Neural crest cell (in vitro differentiated cells): ENCODE data around the gene LRMDA. TPM values are rescaled to one million over a fixed set of nuclear protein-coding genes. Genes with fewer than 3 reads are reported as not detected.

ENCODE experiments used
- DNase-seq: peaks from one replicate; pipeline ENCODE4 v3.0.0; 2021; ENCODE audit warnings: low read depth, mixed read lengths, low spot score
- H3K27ac Mint-ChIP-seq: one replicate; pipeline ENCODE4 v1.8.0; 2021; ENCODE audit warnings: mild to moderate bottlenecking, mixed read lengths; ENCODE audit not compliant: unreplicated experiment
- H3K27me3 Mint-ChIP-seq: 2 replicates; pipeline ENCODE4 v1.8.0; 2021; ENCODE audit warnings: low read depth, mild to moderate bottlenecking, mixed read lengths
- H3K36me3 Mint-ChIP-seq: 2 replicates; pipeline ENCODE4 v1.8.0; 2021; ENCODE audit warnings: low read depth, mild to moderate bottlenecking, mixed read lengths
- H3K4me1 Mint-ChIP-seq: 2 replicates; pipeline ENCODE4 v1.8.0; 2021; ENCODE audit warnings: mixed read lengths
- H3K4me3 Mint-ChIP-seq: one replicate; pipeline ENCODE4 v1.8.0; 2021; ENCODE audit warnings: mild to moderate bottlenecking, mixed read lengths
- H3K9me3 Mint-ChIP-seq: 2 replicates; pipeline ENCODE4 v1.8.0; 2021; ENCODE audit warnings: mixed read lengths
- total RNA-seq: library from RNA; stranded (reverse); gene quantifications from 2 replicates; pipeline ENCODE4 v1.2.1, GENCODE V29; 2021
- TF ChIP-seq, protein P1 (sequence below): fragments of 200-600 bp; sonication (generic); conservative IDR thresholded peaks from 2 replicates; pipeline ENCODE4 v1.5.0; 2021; ENCODE audit warnings: antibody characterized with exemption, mild to moderate bottlenecking

LRMDA gene
- total RNA-seq, 1 donor from 2014 or later, result 3.1 TPM

DNA sequence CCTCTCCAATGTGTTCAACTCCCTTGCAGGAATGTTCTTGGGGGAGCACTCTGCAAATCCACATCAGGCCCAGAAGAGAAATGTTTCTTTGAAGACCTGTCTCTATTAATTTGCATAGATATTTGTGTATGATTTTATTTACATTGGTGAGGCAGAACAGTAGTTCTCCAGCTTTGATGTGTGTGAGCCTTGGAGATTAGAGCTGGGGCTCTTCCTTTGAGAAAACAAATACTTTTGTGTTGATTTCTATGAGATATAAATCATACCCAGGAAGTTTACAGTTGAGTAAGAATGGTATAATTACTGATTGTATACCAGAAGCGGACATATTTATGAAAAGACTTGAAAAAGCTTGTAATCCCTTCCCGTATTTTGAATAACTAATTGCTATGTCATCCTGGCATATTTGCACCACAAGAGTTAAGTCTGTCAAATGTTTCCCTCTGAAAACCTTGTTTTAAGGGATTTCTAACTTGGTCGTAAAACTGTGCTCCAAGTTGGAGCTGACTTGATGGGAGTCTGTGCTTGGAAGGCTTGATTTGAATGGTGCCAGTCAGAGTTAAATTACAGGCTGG, 468.5 kb downstream of the LRMDA start:
- no peaks in the 10 kb centered on the region for H3K36me3 Mint-ChIP-seq

GRCh38 chr10:75902816-75903215, 471.4 kb downstream of the LRMDA start:
- H3K4me1 Mint-ChIP-seq, result peaks cover 21% of the 10 kb centered on the region
- H3K9me3 Mint-ChIP-seq, result no peaks in the 10 kb centered on the region
- no peak overlapping the region for H3K4me3 Mint-ChIP-seq
- no peak overlapping the region for H3K27ac Mint-ChIP-seq
- no peak for DNase-seq
- no peaks in the 10 kb centered on the region for H3K36me3 Mint-ChIP-seq
- TF ChIP-seq, protein P1, sequence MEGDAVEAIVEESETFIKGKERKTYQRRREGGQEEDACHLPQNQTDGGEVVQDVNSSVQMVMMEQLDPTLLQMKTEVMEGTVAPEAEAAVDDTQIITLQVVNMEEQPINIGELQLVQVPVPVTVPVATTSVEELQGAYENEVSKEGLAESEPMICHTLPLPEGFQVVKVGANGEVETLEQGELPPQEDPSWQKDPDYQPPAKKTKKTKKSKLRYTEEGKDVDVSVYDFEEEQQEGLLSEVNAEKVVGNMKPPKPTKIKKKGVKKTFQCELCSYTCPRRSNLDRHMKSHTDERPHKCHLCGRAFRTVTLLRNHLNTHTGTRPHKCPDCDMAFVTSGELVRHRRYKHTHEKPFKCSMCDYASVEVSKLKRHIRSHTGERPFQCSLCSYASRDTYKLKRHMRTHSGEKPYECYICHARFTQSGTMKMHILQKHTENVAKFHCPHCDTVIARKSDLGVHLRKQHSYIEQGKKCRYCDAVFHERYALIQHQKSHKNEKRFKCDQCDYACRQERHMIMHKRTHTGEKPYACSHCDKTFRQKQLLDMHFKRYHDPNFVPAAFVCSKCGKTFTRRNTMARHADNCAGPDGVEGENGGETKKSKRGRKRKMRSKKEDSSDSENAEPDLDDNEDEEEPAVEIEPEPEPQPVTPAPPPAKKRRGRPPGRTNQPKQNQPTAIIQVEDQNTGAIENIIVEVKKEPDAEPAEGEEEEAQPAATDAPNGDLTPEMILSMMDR, result no peak
- H3K27me3 Mint-ChIP-seq, result no peaks in the 10 kb centered on the region

More for the DNA sequence above, 468.5 kb downstream of the LRMDA start:
- TF ChIP-seq, protein P1, result no peak
- Mint-ChIP-seq H3K27ac (no peak overlapping the region), H3K4me3 (no peak overlapping the region), H3K4me1 (peaks cover 12% of the 10 kb centered on the region), H3K27me3 (no peaks in the 10 kb centered on the region), H3K9me3 (no peaks in the 10 kb centered on the region)
- DNase-seq, result no peak

DNA sequence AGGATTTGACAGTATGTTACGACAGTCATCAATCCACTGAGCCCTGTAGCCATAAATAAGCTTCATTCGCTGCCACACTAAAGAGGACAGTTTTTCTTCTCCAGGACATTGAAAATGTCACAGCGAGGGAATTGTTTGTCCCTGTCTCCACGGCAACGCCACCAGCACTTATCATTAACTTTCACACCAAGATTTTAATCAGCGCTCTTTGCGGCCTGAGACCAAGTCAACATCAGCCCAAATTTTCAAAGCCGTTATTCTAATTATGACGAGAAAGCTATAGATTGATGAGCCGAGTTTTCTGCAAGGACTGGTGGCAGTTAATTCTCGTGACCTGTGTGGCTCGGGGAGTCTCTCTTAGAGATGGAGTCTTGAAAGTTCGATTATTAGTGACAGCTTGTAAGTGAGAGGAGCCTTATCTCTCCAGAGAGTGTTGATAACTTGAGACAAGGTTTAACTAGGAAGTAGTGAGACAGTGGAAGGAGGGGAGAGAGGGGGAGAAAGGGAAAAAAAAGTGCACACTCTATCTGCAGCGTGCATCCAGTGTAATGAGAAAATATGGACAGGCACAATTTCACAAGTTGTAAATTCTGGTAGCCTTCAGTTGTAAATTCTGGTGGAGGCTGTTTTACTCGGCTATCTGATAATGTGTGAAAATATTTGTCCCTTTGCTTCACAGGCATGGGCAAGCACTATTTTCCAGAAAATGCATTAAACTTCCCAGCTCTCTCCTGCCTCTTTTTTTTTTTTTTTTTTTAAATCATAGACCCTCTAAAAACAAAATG, 473.3 kb downstream of the LRMDA start:
- H3K27me3 Mint-ChIP-seq, result no peaks in the 10 kb centered on the region
- H3K27ac Mint-ChIP-seq, result peak overlapping the region; percentile 4
- DNase-seq, result no peak
- peaks cover 21% of the 10 kb centered on the region for H3K4me1 Mint-ChIP-seq
- peak overlapping the region; percentile 14 for H3K4me3 Mint-ChIP-seq
- no peaks in the 10 kb centered on the region for H3K36me3 Mint-ChIP-seq
- TF ChIP-seq, protein P1, result no peak
- no peaks in the 10 kb centered on the region for H3K9me3 Mint-ChIP-seq

DNA sequence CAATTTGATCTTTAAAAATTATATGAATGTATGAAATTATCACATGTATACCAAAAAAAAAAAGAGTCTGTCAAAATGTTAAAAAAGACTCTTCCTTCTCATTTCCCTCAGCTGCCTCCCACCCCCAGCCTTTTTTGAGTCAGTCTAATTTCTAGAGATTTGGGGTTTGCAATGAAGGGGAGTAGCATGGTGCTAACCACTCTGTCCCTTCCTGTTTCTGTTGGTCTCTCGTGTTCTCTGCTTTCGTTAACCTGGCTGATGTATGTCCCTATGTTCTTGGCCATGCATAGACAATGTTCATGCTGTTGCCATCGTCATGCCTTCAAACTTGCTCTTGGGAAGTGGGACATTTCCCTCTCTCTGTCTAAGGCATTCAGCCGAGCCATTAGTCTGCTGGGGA, 474.1 kb downstream of the LRMDA start:
- no peaks in the 10 kb centered on the region for H3K27me3 Mint-ChIP-seq

GRCh38 chr10:75910032-75910431, 478.6 kb downstream of the LRMDA start:
- TF ChIP-seq, protein P1, result peak; percentile 61
- no peak overlapping the region for H3K27ac Mint-ChIP-seq
- H3K4me1 Mint-ChIP-seq, result peaks cover 8% of the 10 kb centered on the region
- no peaks in the 10 kb centered on the region for H3K27me3 Mint-ChIP-seq
- no peak overlapping the region for H3K4me3 Mint-ChIP-seq
- no peak for DNase-seq
- H3K36me3 Mint-ChIP-seq, result no peaks in the 10 kb centered on the region
- H3K9me3 Mint-ChIP-seq, result no peaks in the 10 kb centered on the region

More for the DNA sequence above, 474.1 kb downstream of the LRMDA start:
- no peak overlapping the region for H3K27ac Mint-ChIP-seq
- H3K4me3 Mint-ChIP-seq, result no peak overlapping the region
- TF ChIP-seq, protein P1, result no peak
- H3K36me3 Mint-ChIP-seq, result no peaks in the 10 kb centered on the region
- no peaks in the 10 kb centered on the region for H3K9me3 Mint-ChIP-seq
- DNase-seq, result no peak
- peaks cover 21% of the 10 kb centered on the region for H3K4me1 Mint-ChIP-seq
